OCI-LY1 (cell line): ENCODE measurements around the gene ADCY2.

Source experiments
- CTCF ChIP-seq: fragments of 200-600 bp; sonication (generic), shearing (Covaris generic); IDR thresholded peaks from 2 replicates; pipeline ENCODE4 v1.5.1; 2017; ENCODE audit warnings: mild to moderate bottlenecking, antibody characterized with exemption, low read length, moderate library complexity, mixed read lengths
- EZH2 ChIP-seq: fragments of 200-600 bp; sonication (generic), shearing (Covaris generic); IDR thresholded peaks from 2 replicates; pipeline ENCODE4 v1.8.0; 2017; ENCODE audit warnings: borderline replicate concordance, mixed run types, mild to moderate bottlenecking, antibody characterized with exemption, low read length, moderate library complexity, mixed read lengths

- TF ChIP-seq CTCF (no peak), EZH2 (no peak)
Observed at GRCh38 chr5:7751874-7752273, 355.9 kb downstream of the ADCY2 start.
